GM12874 (cell line): ENCODE measurements around the gene STX2.

Source experiments
- TF ChIP-seq, protein P1 (sequence below): IDR thresholded peaks from 2 replicates; pipeline ENCODE4 v1.5.1; 2011; ENCODE audit warnings: low read depth, mild to moderate bottlenecking, control low read depth, low read length, moderate library complexity; ENCODE audit not compliant: insufficient read depth

STX2 gene

DNA sequence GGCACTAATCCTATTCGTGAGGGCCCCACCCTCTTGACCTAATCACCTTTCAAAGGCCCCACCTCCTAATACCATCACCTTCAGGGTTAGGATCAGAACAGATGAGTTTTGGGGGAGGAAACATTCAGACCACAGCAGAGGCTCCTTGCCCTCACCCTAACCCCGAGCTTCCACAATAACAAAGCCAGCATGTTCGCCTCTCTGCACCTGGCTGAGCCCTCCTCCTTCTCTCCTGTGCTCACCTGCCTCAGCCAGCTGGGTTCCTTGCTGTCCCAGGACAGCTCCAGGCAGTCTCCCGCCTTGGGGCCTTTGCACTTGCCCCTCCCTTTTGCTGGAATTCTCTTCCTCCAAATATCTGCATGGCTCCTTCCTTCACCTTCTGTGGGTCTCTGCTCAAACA lies 23.1 kb upstream of the STX2 start:
- TF ChIP-seq, protein P1, sequence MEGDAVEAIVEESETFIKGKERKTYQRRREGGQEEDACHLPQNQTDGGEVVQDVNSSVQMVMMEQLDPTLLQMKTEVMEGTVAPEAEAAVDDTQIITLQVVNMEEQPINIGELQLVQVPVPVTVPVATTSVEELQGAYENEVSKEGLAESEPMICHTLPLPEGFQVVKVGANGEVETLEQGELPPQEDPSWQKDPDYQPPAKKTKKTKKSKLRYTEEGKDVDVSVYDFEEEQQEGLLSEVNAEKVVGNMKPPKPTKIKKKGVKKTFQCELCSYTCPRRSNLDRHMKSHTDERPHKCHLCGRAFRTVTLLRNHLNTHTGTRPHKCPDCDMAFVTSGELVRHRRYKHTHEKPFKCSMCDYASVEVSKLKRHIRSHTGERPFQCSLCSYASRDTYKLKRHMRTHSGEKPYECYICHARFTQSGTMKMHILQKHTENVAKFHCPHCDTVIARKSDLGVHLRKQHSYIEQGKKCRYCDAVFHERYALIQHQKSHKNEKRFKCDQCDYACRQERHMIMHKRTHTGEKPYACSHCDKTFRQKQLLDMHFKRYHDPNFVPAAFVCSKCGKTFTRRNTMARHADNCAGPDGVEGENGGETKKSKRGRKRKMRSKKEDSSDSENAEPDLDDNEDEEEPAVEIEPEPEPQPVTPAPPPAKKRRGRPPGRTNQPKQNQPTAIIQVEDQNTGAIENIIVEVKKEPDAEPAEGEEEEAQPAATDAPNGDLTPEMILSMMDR: no peak

DNA sequence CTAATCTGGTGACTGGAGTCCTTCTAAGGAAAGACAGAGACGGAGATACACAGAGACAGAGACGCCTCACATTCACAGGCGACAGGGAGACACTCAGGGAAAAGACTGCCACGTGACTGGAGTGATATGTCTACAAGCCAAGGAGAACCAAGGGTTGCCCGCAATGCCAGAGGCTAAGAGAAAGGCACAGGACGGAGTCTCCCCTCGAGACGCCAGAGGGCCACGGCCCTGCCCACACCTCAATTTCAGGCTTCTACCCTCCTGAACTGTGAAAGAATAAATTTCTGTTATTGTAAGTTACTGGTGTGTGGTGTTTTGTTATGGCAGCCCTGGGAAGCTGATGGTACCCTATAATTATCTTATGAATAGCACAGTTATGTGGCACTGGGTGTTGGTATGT lies 21.3 kb upstream of the STX2 start:
- TF ChIP-seq, protein P1: no peak

DNA sequence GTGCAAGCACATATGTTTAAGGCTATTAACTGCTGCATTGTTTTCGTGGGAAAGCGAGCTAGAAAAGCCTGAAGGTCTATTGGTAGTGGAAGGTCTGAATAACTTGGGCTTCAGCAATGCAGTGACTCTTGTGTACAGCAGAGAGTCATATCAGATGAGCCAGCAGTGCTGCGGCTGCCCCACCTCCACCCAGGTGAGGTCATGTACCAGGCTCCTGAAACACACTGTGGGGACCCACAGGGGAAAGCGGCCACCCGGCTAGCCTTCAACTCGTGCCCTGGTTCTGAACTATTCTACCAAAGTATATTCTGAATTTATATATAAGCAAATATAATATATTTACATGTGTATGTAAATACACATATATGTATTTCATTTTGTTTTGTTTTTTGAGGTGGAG lies 20.1 kb upstream of the STX2 start:
- TF ChIP-seq, protein P1: no peak

DNA sequence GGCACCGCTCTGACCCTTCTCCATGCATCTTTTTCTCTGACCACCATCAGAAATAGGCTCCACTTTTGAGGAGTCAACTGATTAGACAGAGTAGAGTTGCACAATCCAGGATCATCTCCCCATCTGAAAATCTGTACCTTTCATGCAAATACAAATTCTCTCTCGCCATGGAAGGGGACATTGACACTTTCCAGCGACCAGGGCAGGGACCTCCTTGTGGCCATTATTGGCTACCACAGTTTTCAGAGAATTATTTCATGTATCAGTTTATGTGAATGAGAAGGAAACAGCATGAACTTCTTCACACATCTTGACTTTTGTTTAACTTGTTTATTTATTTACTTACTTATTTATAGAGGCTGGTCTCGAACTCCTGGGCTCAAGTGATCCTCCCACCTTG lies 19.0 kb upstream of the STX2 start:
- TF ChIP-seq, protein P1: no peak

DNA sequence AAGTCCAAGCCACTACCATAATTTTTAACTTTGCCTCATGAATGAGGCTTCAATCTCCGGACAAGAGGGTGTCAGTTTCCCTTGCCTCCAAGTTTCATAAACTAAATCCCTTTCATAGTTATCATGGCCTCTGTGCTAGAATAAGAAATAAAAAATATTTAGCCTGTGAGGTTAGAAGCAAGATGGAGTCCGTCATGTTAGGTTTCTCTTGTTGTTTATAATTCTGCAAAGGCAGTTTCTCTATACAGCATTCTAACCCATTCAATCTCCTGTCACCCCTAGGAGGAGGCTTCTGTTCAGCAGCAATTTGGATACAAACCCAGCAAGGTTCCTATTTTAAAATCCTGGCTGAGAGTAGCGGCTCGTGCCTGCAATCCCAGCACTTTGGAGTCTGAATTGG lies 17.0 kb upstream of the STX2 start:
- TF ChIP-seq, protein P1: no peak

DNA sequence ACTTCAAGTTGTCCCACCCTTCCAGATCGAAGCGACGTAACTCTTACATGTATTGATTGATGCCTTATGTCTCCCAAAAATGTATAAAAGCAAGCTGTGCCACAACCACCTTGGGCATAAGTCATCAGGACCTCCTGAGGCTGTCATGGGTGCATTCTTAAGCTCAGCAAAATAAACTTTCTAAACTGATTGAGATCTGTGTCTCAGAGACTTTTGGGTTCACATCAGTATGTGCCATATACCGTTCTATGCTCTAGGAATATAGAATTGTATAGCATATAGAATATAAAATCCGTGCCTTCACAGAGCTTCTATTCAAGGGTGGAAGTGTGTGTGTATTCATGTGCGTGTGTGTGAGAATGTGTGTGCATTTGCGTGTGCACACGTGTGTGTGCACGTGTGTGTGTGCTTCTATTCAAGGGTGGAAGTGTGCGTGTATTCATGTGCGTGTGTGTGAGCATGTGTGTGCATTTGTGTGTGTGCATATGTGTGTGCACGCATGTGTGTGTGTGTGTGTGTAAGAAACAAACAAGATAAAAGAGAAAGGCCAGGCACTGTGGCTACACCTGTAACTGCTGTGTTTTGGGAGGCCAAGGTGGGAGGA lies 11.5 kb upstream of the STX2 start:
- TF ChIP-seq, protein P1: no peak

DNA sequence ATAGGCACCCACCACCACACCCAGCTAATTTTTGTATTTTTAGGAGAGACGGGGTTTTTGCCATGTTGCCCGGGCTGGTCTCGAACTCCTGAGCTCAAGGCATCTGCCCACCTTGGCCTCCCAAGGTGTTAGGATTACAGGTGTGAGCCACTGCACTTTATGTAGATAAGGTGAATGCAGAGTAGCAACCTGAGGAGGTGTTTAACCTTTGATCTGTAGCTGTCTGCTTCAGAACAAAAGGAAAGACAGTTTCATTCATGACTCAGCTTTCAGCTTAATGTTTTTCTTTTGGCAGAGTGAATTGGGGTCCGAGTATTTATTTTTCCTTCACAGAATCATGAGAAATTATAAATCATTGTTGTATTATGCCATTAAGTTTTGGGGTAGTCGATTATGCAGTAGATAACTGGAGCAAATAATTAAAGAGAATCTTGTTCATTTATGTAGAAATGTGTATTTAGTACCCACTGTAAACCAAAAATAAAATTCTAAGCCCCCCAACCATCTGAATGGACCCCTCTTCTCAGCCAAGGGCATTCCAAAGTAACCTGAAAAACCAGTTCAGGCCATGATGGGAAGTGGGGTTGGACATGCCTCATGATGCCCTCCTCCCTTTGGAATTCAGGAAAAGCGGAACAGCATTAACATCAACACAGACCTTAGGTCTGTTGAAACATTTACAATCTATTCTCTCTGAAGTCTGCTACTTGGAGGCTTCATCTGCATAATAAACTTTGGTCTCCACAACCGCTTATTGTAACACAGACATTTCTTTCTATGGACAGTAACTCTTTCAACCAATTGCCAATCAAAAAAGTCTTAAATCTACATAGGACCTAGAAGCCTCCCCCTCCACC lies 10.7 kb upstream of the STX2 start:
- TF ChIP-seq, protein P1: no peak
